Measurements from ENCODE around the gene BAG3. TPM values are rescaled to one million over a fixed set of nuclear protein-coding genes. Genes with fewer than 3 reads are reported as not detected.
A peak's percentile ranks its signal among the peaks of the same experiment; 100 is the strongest.
"Not testable (repeated sequence)": the region's sequence is repeated elsewhere in the genome, so short reads cannot be mapped to it uniquely, and the experiment has no call there.

Gene BAG3
- total RNA-seq, 1 experiment from 2014 or later: 9.4 TPM

- no peak for DNase-seq (ENCODE audit: low read depth)
These were observed 37.9 kb downstream of the BAG3 start for GRCh38 chr10:119689016-119689580.

GRCh38 chr10:119691726-119692125 lies 40.5 kb downstream of the BAG3 start:
- no peak for DNase-seq (ENCODE audit: low read depth)

GRCh38 chr10:119693262-119693957 lies 42.2 kb downstream of the BAG3 start:
- DNase-seq (ENCODE audit: low read depth): peak; percentile 43

- no peak for DNase-seq (ENCODE audit: low read depth)
These were observed 43.4 kb downstream of the BAG3 start for GRCh38 chr10:119694608-119695007.

GRCh38 chr10:119700321-119700954 lies 49.3 kb downstream of the BAG3 start:
- DNase-seq (ENCODE audit: low read depth): no peak

GRCh38 chr10:119701861-119702260 lies 50.7 kb downstream of the BAG3 start:
- no peak for DNase-seq (ENCODE audit: low read depth)

GRCh38 chr10:119702583-119702982 lies 51.4 kb downstream of the BAG3 start:
- DNase-seq (ENCODE audit: low read depth): no peak

- DNase-seq (ENCODE audit: low read depth): no peak
These were observed 52.8 kb downstream of the BAG3 start for GRCh38 chr10:119703903-119704508.

GRCh38 chr10:119705434-119705831 lies 54.3 kb downstream of the BAG3 start:
- no peak for DNase-seq (ENCODE audit: low read depth)

- DNase-seq (ENCODE audit: low read depth): no peak
These were observed 55.5 kb downstream of the BAG3 start for GRCh38 chr10:119706521-119707278.

- DNase-seq (ENCODE audit: low read depth): not testable (repeated sequence)
These were observed 56.2 kb downstream of the BAG3 start for GRCh38 chr10:119707331-119707730.

GRCh38 chr10:119710935-119711334 lies 59.8 kb downstream of the BAG3 start:
- not testable (repeated sequence) for DNase-seq (ENCODE audit: low read depth)

- DNase-seq (ENCODE audit: low read depth): no peak
These were observed 62.7 kb downstream of the BAG3 start for GRCh38 chr10:119713744-119714483.

- DNase-seq (ENCODE audit: low read depth): no peak
These were observed 63.3 kb downstream of the BAG3 start for GRCh38 chr10:119714484-119714816.

- no peak for DNase-seq (ENCODE audit: low read depth)
These were observed 64.7 kb downstream of the BAG3 start for GRCh38 chr10:119715628-119716505.

- no peak for DNase-seq (ENCODE audit: low read depth)
These were observed 72.0 kb downstream of the BAG3 start for GRCh38 chr10:119723161-119723560.

- DNase-seq (ENCODE audit: low read depth): no peak
These were observed 72.4 kb downstream of the BAG3 start for GRCh38 chr10:119723624-119724023.

- peak; percentile 14 for DNase-seq (ENCODE audit: low read depth)
These were observed 73.7 kb downstream of the BAG3 start for GRCh38 chr10:119724593-119725516.

- no peak for DNase-seq (ENCODE audit: low read depth)
These were observed 74.3 kb downstream of the BAG3 start for GRCh38 chr10:119725517-119725827.

Measured in Daoy (cell line).